Measurements from ENCODE around the gene KRTAP5-1.

Gene KRTAP5-1

GRCh38 chr11:1541474-1542204 lies 43.4 kb downstream of the KRTAP5-1 start:
- DNase-seq = no peak

- DNase-seq = no peak
Measured at GRCh38 chr11:1540074-1540473, 45.0 kb downstream of the KRTAP5-1 start.

- no peak for DNase-seq
Measured at GRCh38 chr11:1538153-1538552, 46.9 kb downstream of the KRTAP5-1 start.

GRCh38 chr11:1536065-1536843 lies 48.8 kb downstream of the KRTAP5-1 start:
- no peak for DNase-seq

DNA sequence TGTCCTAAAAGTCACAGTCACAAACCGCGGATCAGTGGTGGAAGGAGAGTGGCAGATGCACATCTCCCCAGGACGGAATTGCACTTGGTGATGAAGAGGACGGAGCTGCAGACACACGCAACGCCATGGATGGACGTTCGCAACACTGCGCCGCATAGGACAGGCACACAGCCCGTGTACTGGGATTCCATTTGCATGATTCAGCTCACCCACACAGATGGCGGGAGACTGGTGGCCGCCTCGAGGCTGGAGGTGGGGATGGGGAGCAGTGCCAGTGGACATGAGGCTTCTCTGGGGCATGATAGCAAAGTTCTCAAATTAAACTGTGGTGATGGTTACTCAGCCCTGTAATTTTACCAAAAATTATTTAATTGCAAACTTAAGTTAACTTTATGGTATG lies 50.4 kb downstream of the KRTAP5-1 start:
- no peak for DNase-seq
